IPS-NIHi11 (cell line): Measurements from ENCODE around the gene MOGAT1.
"Not testable (repeated sequence)": the region's sequence is repeated elsewhere in the genome, so short reads cannot be mapped to it uniquely, and the experiment has no call there.

ENCODE experiments used
- DNase-seq: peaks from one replicate; pipeline ENCODE4 v3.0.0; 2012; ENCODE audit warnings: mixed read lengths, low spot score

Gene MOGAT1

GRCh38 chr2:222670191-222671038, 1.0 kb upstream of the MOGAT1 start:
- no peak for DNase-seq

DNA sequence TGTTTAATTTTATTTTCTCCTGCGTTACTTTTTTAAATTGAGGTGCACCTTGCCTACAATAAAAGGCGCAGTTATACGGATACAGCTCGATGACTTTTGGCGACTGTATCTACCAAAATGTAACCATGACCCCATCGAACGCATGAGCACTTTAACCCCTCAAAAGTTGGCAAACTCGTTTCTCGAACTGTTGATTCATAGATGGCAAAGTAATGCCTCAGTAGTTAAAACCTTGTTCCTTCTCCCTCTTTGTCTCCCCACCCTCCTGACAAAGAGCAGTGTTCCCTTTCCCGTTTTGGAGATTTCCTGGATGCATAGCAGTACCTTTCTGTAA, 577 bp downstream of the MOGAT1 start:
- DNase-seq: peak; percentile 15

DNA sequence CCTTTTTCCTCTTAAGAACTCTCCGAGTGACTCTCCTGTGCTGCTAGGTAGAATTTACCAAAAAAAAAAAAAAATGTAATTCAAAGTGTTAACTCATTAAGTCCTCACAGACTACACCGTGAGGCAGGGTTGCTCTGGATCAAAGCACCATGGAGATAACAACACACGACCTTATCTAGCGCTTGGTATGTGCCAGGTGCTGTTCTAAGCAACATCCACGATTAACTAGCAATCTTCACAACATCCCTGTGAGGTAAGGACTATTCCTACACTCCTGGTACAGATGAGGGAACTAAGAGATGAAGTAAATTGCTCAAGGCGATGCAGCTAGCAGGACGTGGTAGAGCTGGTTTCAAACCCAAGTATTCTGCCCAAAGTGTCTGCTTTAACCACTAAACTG, 1.8 kb downstream of the MOGAT1 start:
- DNase-seq: no peak

DNA sequence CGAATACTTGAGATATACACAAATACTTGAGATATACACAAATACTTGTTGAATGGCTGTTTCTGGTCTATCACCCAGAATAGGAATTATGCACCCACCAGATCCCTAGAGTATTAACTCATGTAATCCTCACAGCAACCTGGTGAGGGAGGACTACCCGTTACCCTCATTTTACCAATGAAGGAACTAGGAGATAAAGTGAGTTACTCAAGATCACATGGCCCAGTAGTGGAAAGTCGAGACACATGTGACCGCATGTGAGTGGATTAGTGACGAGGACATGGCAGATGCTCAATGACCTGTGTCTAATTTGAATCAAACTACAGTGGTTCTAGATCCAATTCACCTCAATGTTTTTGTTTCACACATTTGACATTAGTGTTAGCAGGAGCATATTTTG, 2.4 kb downstream of the MOGAT1 start:
- DNase-seq: no peak

- no peak for DNase-seq
Measured at GRCh38 chr2:222677981-222678380, 6.5 kb downstream of the MOGAT1 start.

DNA sequence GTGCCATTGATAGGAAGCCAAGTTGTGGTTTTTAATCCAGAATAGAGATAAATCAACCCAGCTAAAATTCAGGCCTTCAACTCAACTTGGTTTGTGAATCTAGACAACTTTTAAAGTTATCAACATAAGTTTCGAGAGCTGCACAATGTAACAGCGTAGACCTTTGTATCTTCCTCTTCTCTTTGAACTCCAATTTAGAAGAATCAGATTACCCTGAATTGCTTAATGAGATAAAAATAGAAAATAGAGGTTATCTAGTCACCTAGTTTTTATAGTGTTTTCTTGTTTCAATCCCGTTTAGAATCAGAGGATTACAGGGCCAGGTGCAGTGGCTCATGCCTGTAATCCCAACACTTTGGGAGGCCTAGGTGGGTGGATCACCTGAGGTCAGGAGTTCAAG, 12.3 kb downstream of the MOGAT1 start:
- DNase-seq: no peak

DNA sequence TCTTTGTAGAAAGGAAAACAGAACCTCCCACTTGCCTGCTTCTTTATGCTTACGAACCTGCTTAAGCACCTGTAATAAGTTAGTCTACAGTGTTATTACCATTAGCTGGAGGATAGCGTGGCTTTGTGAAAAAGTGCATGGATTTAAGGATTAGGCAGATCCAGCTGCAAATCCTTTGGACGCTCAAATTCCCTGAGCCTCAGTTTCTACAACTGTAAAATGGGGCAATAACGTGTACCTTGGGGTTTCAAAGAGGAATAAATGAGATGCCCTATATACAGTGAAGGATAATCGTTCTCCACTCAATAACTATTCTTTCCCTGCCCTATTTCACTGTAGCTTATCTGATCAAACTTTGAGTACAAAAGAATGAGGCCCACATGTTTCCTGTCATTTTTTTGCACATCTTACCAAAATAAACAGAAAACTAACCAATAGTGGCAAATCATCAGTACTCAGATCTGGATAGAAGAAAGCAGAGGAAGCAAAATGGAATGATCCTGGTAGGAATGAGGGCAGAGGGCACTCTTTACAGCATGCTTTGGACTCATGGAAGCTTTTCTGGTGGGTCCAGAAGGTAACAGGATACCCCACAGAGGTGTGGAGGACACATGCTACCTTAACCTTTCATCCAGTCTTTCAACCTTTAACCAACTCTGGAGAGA, 14.8 kb downstream of the MOGAT1 start:
- DNase-seq: no peak

- DNase-seq: no peak
Measured at GRCh38 chr2:222688917-222689316, 17.5 kb downstream of the MOGAT1 start.

DNA sequence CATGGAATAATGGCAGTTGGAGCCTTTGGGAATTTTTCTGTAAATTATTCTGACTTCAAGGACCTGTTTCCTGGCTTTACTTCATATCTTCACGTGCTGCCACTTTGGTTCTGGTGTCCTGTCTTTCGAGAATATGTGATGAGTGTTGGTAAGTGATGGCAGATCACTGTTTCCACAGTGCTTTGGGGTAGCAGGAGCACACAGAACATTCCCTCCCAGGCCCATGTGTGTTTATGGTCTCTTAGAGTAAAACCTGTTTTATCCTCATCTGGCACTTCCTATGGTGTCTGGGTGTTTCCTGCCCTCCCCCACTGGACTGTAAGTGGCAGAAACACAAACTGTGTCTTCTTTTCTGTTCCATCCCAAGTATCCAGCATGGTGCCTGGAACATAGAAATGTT, 17.9 kb downstream of the MOGAT1 start:
- no peak for DNase-seq

DNA sequence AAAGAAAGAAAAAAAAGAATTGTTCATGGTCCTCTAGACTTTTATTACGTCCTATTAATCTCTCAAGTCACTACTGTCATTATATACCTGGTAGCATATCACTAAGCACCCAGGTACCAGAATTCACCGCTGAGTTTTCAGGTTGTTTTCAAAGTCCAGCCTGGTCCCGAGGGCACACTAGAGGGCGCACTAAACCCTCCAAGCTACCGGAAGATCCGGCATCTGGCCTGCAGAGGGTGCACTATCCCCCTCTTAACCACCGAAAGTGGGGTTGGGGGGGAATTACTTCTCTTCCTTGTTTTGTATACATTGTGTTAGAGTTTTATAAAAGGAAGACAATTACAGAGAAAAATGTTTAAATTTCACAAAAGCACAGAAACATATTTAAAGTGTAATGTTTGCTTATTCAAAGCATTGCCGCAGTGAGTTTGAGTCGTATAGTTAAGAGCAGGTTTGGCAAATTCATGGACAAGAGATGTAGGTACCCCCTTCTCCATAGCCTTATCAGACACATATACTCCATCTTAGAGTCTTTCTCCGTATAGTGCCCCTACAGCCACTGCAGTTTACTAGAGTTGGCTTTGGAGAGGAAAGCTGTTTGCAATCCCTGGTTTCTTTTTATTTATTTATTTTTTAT, 19.2 kb downstream of the MOGAT1 start:
- DNase-seq: peak; percentile 92

GRCh38 chr2:222693413-222693812, 22.0 kb downstream of the MOGAT1 start:
- not testable (repeated sequence) for DNase-seq

DNA sequence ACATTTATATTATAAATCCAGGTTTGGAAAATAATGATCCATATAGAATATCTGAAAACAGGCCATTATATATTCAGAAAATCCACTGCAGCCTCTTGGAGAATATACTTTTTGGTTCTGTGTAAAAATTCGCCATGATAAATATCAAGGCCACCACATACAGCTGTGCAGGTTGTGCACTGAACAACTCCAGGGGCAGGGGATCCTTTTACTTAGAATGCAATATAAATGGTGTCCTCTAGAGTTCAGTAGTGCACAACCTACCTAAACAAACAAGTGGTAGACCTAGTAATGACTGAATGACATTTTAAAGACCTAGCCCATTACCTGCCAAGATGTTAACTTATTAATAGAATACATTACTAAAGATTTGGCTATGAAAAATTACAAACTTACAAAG, 22.4 kb downstream of the MOGAT1 start:
- peak; percentile 29 for DNase-seq

- DNase-seq: no peak
Measured at GRCh38 chr2:222698276-222698675, 26.8 kb downstream of the MOGAT1 start.

GRCh38 chr2:222701233-222701632, 29.8 kb downstream of the MOGAT1 start:
- no peak for DNase-seq

- no peak for DNase-seq
Measured at GRCh38 chr2:222701721-222702131, 30.3 kb downstream of the MOGAT1 start.

DNA sequence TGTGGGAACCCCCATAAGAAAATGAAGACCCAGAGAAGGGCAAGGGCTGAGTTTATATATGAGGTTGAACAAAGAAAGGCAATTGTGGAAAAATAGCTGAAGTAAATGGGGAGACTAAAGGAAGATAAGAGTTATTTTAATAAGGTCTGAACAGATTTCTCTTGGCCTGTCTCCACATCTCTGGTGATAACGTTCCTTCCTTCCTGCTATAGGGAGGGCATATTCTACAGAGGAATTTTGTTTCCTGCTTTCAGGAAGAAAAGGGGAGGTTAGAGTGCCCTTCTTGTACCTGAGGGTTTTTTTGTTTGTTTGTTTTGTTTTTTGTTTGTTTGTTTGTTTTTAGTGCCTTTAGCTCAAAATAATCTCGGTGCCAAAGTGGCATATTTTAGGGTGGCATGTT, 31.6 kb downstream of the MOGAT1 start:
- DNase-seq: no peak

GRCh38 chr2:222703886-222704285, 32.4 kb downstream of the MOGAT1 start:
- no peak for DNase-seq

- DNase-seq: no peak
Measured at GRCh38 chr2:222706616-222707015, 35.2 kb downstream of the MOGAT1 start.

DNA sequence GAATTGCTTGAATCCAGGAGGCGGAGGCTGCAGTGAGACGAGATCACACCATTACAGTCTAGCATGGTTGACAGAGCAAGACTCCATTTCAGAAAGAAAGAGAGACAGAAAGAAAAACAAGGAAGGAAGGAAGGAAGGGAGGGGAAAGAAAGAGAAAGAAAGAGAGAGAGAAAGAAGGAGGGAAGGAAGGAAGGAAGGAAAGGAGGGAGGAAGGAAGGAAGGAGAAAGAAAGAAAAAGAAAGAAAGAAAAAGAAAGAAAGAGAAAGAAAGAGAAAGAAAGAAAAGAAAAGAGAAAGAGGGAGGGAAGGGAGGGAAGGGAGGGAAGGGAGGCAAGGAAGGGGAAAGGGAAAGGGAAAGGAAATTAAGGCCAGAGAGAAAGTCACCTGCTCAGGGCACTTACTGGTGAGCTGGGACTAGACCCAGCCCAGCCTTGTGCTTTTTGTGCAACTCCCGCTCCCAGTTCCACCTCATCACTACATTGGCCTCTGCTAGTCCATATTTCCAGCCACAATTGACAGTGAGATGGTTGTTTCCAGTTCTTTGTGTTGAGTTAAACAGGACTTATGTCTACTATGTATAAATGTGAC, 35.7 kb downstream of the MOGAT1 start:
- no peak for DNase-seq

DNA sequence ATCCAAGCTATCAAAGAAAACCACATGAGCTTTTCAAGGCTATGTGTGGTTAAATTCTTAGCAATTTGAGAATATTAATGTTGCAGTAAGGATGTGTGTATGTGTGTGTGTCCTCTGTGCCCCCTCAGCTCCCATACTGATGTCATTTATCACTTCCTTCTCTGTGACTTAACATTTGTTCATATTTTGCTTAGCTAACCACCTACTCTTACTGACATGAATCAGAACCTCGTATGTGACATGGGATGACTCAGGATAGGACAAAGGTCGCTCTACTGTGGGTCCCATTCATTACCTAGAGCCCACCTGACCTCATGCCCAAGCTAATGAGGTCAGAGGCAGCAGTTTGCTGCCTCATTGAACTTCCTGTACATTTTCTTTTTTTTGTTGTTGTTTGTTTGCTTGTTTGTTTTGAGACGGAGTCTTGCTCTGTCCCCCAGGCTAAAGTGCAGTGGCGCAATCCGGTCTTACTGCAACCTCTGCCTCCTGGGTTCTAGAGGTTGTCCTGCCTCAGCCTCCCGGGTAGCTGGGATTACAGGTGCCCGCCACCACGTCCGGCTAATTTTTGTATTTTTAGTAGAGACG, 36.3 kb downstream of the MOGAT1 start:
- no peak for DNase-seq

DNA sequence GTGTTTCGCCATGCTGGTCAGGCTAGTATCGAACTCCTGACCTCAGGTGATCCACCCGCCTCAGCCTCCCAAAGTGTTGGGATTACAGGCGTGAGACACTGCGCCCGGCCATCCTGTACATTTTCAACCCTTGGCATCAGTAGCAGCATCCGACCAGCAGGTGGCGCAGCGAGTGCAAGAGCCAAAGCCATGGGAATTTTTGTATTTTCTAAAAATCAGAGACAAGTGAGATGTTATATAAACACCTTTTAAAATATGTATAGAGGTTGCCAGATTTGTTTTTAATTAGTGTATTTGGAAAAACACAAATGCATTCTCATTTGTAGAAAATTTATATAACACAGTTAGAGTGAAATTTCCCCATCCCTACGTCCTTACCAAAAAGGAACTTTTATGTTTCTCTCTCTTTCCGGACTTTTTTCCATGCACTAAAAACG, 36.8 kb downstream of the MOGAT1 start:
- peak; percentile 62 for DNase-seq

GRCh38 chr2:222709191-222709891, 37.9 kb downstream of the MOGAT1 start:
- DNase-seq: peak; percentile 67
